GM21367 (cell line): ENCODE data around the gene BLID.

ENCODE experiments used
- ATAC-seq: cut with Tn5 transposase; IDR thresholded peaks from one replicate; pipeline ENCODE4 v1.9.1; 2021; ENCODE audit not compliant: unreplicated experiment

The BLID gene

GRCh38 chr11:122115524-122116379 lies at the start of gene BLID:
Gene BLID (minus strand): TSS chr11:122116215. CDS start chr11:122115922, 293 bp downstream.
- no peak for ATAC-seq

GRCh38 chr11:122163053-122163819 lies 47.2 kb upstream of the BLID start:
- ATAC-seq, result no peak

- no peak for ATAC-seq
These were observed 46.1 kb upstream of the BLID start for GRCh38 chr11:122162095-122162494.

- ATAC-seq, result no peak
These were observed 45.0 kb upstream of the BLID start for GRCh38 chr11:122160841-122161590.

- no peak for ATAC-seq
These were observed 43.8 kb upstream of the BLID start for GRCh38 chr11:122159861-122160260.

- ATAC-seq, result no peak
These were observed 43.2 kb upstream of the BLID start for GRCh38 chr11:122159173-122159721.

GRCh38 chr11:122158171-122158570 lies 42.2 kb upstream of the BLID start:
- ATAC-seq, result no peak

GRCh38 chr11:122157653-122158161 lies 41.7 kb upstream of the BLID start:
- ATAC-seq, result no peak

GRCh38 chr11:122156940-122157382 lies 40.9 kb upstream of the BLID start:
- ATAC-seq, result no peak

GRCh38 chr11:122155765-122156527 lies 39.9 kb upstream of the BLID start:
- no peak for ATAC-seq

GRCh38 chr11:122154994-122155393 lies 39.0 kb upstream of the BLID start:
- no peak for ATAC-seq

GRCh38 chr11:122154227-122154626 lies 38.2 kb upstream of the BLID start:
- no peak for ATAC-seq

- no peak for ATAC-seq
These were observed 37.7 kb upstream of the BLID start for GRCh38 chr11:122153746-122154145.

GRCh38 chr11:122150216-122151124 lies 34.5 kb upstream of the BLID start:
- ATAC-seq, result no peak

- no peak for ATAC-seq
These were observed 33.2 kb upstream of the BLID start for GRCh38 chr11:122149202-122149601.

- no peak for ATAC-seq
These were observed 30.5 kb upstream of the BLID start for GRCh38 chr11:122146475-122146874.

GRCh38 chr11:122145715-122146274 lies 29.8 kb upstream of the BLID start:
- ATAC-seq, result no peak

- ATAC-seq, result no peak
These were observed 28.7 kb upstream of the BLID start for GRCh38 chr11:122144752-122145151.

- no peak for ATAC-seq
These were observed 25.7 kb upstream of the BLID start for GRCh38 chr11:122141725-122142124.
